Choroid plexus epithelial cell (primary cell): Measurements from ENCODE around the gene NSD1.
A peak's percentile ranks its signal among the peaks of the same experiment; 100 is the strongest.

Experiments used
- DNase-seq: peaks from one replicate; pipeline ENCODE4 v3.0.0-alpha.2; 2010; ENCODE audit warnings: low read depth
- H3K4me3 ChIP-seq: 2 replicates; pipeline ENCODE4 v1.5.1; 2011; ENCODE audit warnings: low read depth, mild to moderate bottlenecking, control low read depth, low read length, moderate library complexity
- CTCF ChIP-seq: conservative IDR thresholded peaks from 2 replicates; pipeline ENCODE4 v1.5.1; 2011; ENCODE audit warnings: low read depth, mild to moderate bottlenecking, control low read depth, inconsistent platforms, low read length, moderate library complexity

Gene NSD1

GRCh38 chr5:177133096-177133852, at the start of gene NSD1:
Gene NSD1 (plus strand): TSS chr5:177133773. CDS start chr5:177135104, 1,331 bp downstream.
- H3K4me3 ChIP-seq: peak within 1 kb of the TSS; percentile 73
- peak; percentile 91 for DNase-seq
- TF ChIP-seq CTCF: no peak

- H3K4me3 ChIP-seq: no peak overlapping the region
- DNase-seq: no peak
- no peak for TF ChIP-seq CTCF
These were observed 49.4 kb upstream of the NSD1 start for GRCh38 chr5:177084175-177084574.

GRCh38 chr5:177085985-177086653, 47.5 kb upstream of the NSD1 start:
- DNase-seq: no peak
- no peak for TF ChIP-seq CTCF
- H3K4me3 ChIP-seq: no peak overlapping the region

GRCh38 chr5:177086654-177087397, 46.7 kb upstream of the NSD1 start, which contains the start of gene FGFR4:
Gene FGFR4 (plus strand): TSS chr5:177086915. CDS start chr5:177089603, 2,688 bp downstream.
- TF ChIP-seq CTCF: peak; percentile 42
- peak within 1 kb of the TSS; percentile 51 for H3K4me3 ChIP-seq
- peak; percentile 67 for DNase-seq

- H3K4me3 ChIP-seq: peak overlapping the region; percentile 51
- no peak for TF ChIP-seq CTCF
- no peak for DNase-seq
These were observed 46.1 kb upstream of the NSD1 start for GRCh38 chr5:177087398-177088005.

GRCh38 chr5:177089127-177089526, 44.4 kb upstream of the NSD1 start:
- H3K4me3 ChIP-seq: no peak overlapping the region
- DNase-seq: peak; percentile 55
- no peak for TF ChIP-seq CTCF
